ENCODE results near the gene ST14. TPM values are rescaled to one million over a fixed set of nuclear protein-coding genes. Genes with fewer than 3 reads are reported as not detected.
"Not testable (repeated sequence)": the region's sequence is repeated elsewhere in the genome, so short reads cannot be mapped to it uniquely, and the experiment has no call there.

Gene ST14
- total and polyA plus RNA-seq, 5 donors from 2014 or later, result 0.05 to 0.06 TPM; not detected in 3

GRCh38 chr11:130167146-130167545, 7.6 kb downstream of the ST14 start:
- H3K36me3 Mint-ChIP-seq, result no peaks in the 10 kb centered on the region
- H3K4me1 Mint-ChIP-seq, result no peaks in the 10 kb centered on the region
- Histone ChIP-seq H3K9me3 (ENCODE audit: control insufficient read depth in 2 of 2, low read length in 2 of 2) (no peaks in the 10 kb centered on the region), H3K4me1 (ENCODE audit: control insufficient read depth, insufficient read depth, low read length, poor library complexity, severe bottlenecking) (no peaks in the 10 kb centered on the region), H3K27ac (ENCODE audit: insufficient read depth, low read length, poor library complexity, severe bottlenecking) (no peak overlapping the region), H3K27me3 (ENCODE audit: control insufficient read depth, insufficient read depth, low read length) (peaks cover 9% of the 10 kb centered on the region), H3K4me3 (ENCODE audit: low read depth, low read length) (no peak overlapping the region), H3K36me3 (ENCODE audit: control insufficient read depth, insufficient read depth, low read length) (no peaks in the 10 kb centered on the region)
- H3K4me3 Mint-ChIP-seq, result no peak overlapping the region
- DNase-seq, result no peak
- peaks cover 46% of the 10 kb centered on the region for H3K27me3 Mint-ChIP-seq
- no peak overlapping the region for H3K27ac Mint-ChIP-seq
- peaks cover 0 to 1% (median 0%) of the 10 kb centered on the region in 7 donors for H3K9me3 Mint-ChIP-seq
- no peak for ATAC-seq (ENCODE audit: low read depth in 2 of 2)

GRCh38 chr11:130168105-130168504, 8.5 kb downstream of the ST14 start:
- no peak for ATAC-seq (ENCODE audit: low read depth in 2 of 2)
- H3K27ac ChIP-seq (ENCODE audit: insufficient read depth, low read length, poor library complexity, severe bottlenecking), result no peak overlapping the region

DNA sequence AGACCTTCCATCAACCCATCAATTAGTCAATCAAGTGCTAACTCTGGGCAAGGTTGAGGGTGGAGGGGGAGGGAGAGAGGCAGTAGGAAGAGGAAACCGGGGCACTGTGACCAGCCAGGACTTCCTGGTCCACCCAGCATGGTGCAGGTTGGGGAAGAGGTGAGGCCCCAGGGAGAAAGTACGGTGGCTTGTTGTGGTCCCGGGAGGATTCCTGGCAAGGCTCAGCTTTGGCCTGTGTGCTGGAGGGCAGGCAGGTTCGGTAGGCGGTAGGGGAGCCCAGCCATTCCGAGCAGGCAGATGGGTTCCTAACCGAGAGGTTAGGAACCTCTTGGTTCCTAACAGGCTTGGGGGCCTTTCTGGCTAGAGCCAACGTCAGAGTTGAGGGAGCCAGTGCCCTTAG, 10.8 kb downstream of the ST14 start:
- no peaks in the 10 kb centered on the region for H3K4me1 Mint-ChIP-seq
- H3K27me3 Mint-ChIP-seq, result peaks cover 31% of the 10 kb centered on the region
- H3K4me3 ChIP-seq (ENCODE audit: low read depth, low read length), result no peak overlapping the region
- DNase-seq (no peak), ATAC-seq (ENCODE audit: low read depth in 2 of 2) (no peak)
- no peaks in the 10 kb centered on the region for H3K36me3 ChIP-seq (ENCODE audit: control insufficient read depth, insufficient read depth, low read length)
- no peaks in the 10 kb centered on the region for H3K36me3 Mint-ChIP-seq
- no peak overlapping the region for H3K27ac ChIP-seq (ENCODE audit: insufficient read depth, low read length, poor library complexity, severe bottlenecking)
- H3K27ac Mint-ChIP-seq, result no peak overlapping the region
- H3K4me1 ChIP-seq (ENCODE audit: control insufficient read depth, insufficient read depth, low read length, poor library complexity, severe bottlenecking), result no peaks in the 10 kb centered on the region
- peaks cover 7% of the 10 kb centered on the region for H3K27me3 ChIP-seq (ENCODE audit: control insufficient read depth, insufficient read depth, low read length)
- peaks cover 0 to 6% (median 0%) of the 10 kb centered on the region in 7 donors for H3K9me3 Mint-ChIP-seq
- H3K4me3 Mint-ChIP-seq, result no peak overlapping the region
- no peaks in the 10 kb centered on the region for H3K9me3 ChIP-seq (ENCODE audit: control insufficient read depth in 2 of 2, low read length in 2 of 2)

More at GRCh38 chr11:130168105-130168504, 8.5 kb downstream of the ST14 start:
- H3K9me3 ChIP-seq (ENCODE audit: control insufficient read depth in 2 of 2, low read length in 2 of 2), result no peaks in the 10 kb centered on the region
- H3K36me3 Mint-ChIP-seq, result no peaks in the 10 kb centered on the region
- no peak overlapping the region for H3K4me3 ChIP-seq (ENCODE audit: low read depth, low read length)
- H3K27ac Mint-ChIP-seq, result peak overlapping the region in 1 of 3 donors; percentile 21
- no peaks in the 10 kb centered on the region for H3K4me1 Mint-ChIP-seq
- peaks cover 7% of the 10 kb centered on the region for H3K27me3 ChIP-seq (ENCODE audit: control insufficient read depth, insufficient read depth, low read length)
- no peak for DNase-seq
- peaks cover 0 to 1% (median 0%) of the 10 kb centered on the region in 7 donors for H3K9me3 Mint-ChIP-seq
- peaks cover 40% of the 10 kb centered on the region for H3K27me3 Mint-ChIP-seq
- no peaks in the 10 kb centered on the region for H3K36me3 ChIP-seq (ENCODE audit: control insufficient read depth, insufficient read depth, low read length)
- no peak overlapping the region for H3K4me3 Mint-ChIP-seq
- H3K4me1 ChIP-seq (ENCODE audit: control insufficient read depth, insufficient read depth, low read length, poor library complexity, severe bottlenecking), result no peaks in the 10 kb centered on the region

DNA sequence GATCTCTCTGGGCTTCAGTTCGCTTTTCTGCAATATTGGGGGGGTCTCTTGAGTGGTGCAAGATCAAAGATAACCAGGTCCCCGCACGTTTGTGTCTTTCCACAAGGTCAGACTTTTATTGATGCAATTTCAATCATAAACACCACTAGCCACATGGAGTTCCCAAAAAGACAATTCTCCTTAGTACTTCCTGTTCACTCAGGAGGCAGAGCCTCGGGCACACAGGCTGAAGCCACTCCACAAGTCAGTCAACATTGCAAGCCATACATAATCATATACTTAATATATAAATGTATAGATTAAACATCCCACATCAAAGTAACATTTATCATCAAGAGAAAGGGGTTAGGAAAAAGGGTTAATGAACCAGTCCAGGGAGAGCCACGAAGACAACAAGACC, 12.0 kb downstream of the ST14 start:
- no peak overlapping the region for H3K4me3 ChIP-seq (ENCODE audit: low read depth, low read length)
- DNase-seq (no peak), ATAC-seq (ENCODE audit: low read depth in 2 of 2) (no peak)
- H3K27ac ChIP-seq (ENCODE audit: insufficient read depth, low read length, poor library complexity, severe bottlenecking), result no peak overlapping the region
- Mint-ChIP-seq H3K4me3 (no peak overlapping the region), H3K4me1 (no peaks in the 10 kb centered on the region), H3K27ac (no peak overlapping the region), H3K9me3 (peaks cover 0 to 6% (median 0%) of the 10 kb centered on the region in 7 donors), H3K36me3 (no peaks in the 10 kb centered on the region), H3K27me3 (peaks cover 22% of the 10 kb centered on the region)
- H3K4me1 ChIP-seq (ENCODE audit: control insufficient read depth, insufficient read depth, low read length, poor library complexity, severe bottlenecking), result no peaks in the 10 kb centered on the region
- H3K9me3 ChIP-seq (ENCODE audit: control insufficient read depth in 2 of 2, low read length in 2 of 2), result no peaks in the 10 kb centered on the region
- no peaks in the 10 kb centered on the region for H3K36me3 ChIP-seq (ENCODE audit: control insufficient read depth, insufficient read depth, low read length)
- H3K27me3 ChIP-seq (ENCODE audit: control insufficient read depth, insufficient read depth, low read length), result peaks cover 3% of the 10 kb centered on the region

DNA sequence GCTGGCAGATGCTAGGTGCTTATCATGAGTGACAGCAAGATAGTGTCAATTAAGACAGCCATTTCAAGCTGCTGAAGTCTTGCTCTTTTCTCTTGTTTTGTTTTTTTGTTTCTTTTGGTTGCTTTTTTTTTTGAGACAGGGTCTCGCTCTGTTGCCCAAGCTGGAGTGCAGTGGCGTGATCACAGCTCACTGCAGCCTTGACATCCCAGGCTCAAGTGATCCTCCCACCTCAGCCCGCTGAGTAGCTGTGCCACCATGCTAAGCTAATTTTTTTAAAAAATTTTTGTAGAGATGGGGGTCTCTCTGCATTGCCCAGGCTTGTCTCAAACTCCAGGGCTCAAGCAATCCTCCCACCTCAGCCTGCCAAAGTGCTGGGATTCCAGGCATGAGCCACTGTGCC, 12.4 kb downstream of the ST14 start:
- not testable (repeated sequence) for H3K4me3 Mint-ChIP-seq; ATAC-seq (ENCODE audit: low read depth in 2 of 2); H3K4me3 ChIP-seq (ENCODE audit: low read depth, low read length)

DNA sequence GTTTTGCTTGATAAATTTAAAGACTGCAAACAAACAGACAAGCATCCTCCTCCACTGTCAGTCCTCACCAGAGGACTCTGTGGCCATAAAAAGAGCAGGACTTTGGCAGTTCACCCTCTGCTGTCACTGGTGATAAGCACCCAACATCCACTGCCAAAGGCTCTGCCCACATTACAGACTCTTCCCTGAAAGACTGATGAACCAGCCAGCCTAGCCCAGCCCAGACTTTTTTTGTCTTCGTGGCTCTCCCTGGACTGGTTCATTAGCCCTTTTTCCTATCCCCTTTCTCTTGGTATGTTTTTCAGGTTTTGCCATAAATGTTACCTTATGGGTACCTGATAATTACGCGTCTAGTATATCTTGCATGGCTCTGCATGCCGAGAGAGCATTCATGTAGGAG, 15.1 kb downstream of the ST14 start:
- no peaks in the 10 kb centered on the region for H3K4me1 Mint-ChIP-seq
- DNase-seq, result no peak
- no peaks in the 10 kb centered on the region for H3K4me1 ChIP-seq (ENCODE audit: control insufficient read depth, insufficient read depth, low read length, poor library complexity, severe bottlenecking)
- peak overlapping the region in 1 of 3 donors; percentile 41 for H3K27ac Mint-ChIP-seq
- H3K27ac ChIP-seq (ENCODE audit: insufficient read depth, low read length, poor library complexity, severe bottlenecking), result no peak overlapping the region
- no peaks in the 10 kb centered on the region for H3K9me3 ChIP-seq (ENCODE audit: control insufficient read depth in 2 of 2, low read length in 2 of 2)
- H3K27me3 ChIP-seq (ENCODE audit: control insufficient read depth, insufficient read depth, low read length), result no peaks in the 10 kb centered on the region
- no peak overlapping the region for H3K4me3 ChIP-seq (ENCODE audit: low read depth, low read length)
- peaks cover 10% of the 10 kb centered on the region for H3K27me3 Mint-ChIP-seq
- peaks cover 0 to 6% (median 0%) of the 10 kb centered on the region in 7 donors for H3K9me3 Mint-ChIP-seq
- H3K36me3 Mint-ChIP-seq, result no peaks in the 10 kb centered on the region
- H3K4me3 Mint-ChIP-seq, result no peak overlapping the region
- ATAC-seq (ENCODE audit: low read depth in 2 of 2), result no peak
- H3K36me3 ChIP-seq (ENCODE audit: control insufficient read depth, insufficient read depth, low read length), result no peaks in the 10 kb centered on the region

More for the DNA sequence above, 12.4 kb downstream of the ST14 start:
- H3K27ac Mint-ChIP-seq; H3K4me1 ChIP-seq (ENCODE audit: control insufficient read depth, insufficient read depth, low read length, poor library complexity, severe bottlenecking); H3K36me3 Mint-ChIP-seq; H3K27me3 ChIP-seq (ENCODE audit: control insufficient read depth, insufficient read depth, low read length); H3K9me3 Mint-ChIP-seq; H3K27ac ChIP-seq (ENCODE audit: insufficient read depth, low read length, poor library complexity, severe bottlenecking); DNase-seq; H3K36me3 ChIP-seq (ENCODE audit: control insufficient read depth, insufficient read depth, low read length); H3K4me1 Mint-ChIP-seq; H3K9me3 ChIP-seq (ENCODE audit: control insufficient read depth in 2 of 2, low read length in 2 of 2): not testable (repeated sequence)
- peaks cover 22% of the 10 kb centered on the region for H3K27me3 Mint-ChIP-seq

- Mint-ChIP-seq H3K4me3 (no peak overlapping the region), H3K27me3 (peaks cover 7% of the 10 kb centered on the region)
- DNase-seq, result no peak
Measured at GRCh38 chr11:130175898-130176297, 16.3 kb downstream of the ST14 start.

DNA sequence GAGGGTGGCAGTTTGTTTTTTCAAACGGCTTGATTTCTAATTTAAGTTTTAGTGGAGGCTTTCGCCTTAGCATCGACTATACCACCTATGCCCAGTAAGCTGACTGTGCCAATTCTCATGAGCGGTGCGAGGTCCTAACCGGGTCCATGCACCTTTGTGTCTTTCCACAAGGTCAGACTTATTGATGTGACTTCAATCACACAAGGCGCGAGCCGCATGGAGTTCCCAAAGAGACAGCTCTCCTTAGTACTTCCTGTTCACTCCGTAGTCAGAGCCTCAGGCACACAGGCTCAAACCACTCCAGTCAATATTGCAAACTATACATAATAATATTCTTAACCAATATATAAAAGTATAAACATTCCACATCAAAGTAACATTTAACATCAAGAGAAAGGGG, 18.2 kb downstream of the ST14 start:
- no peak for ATAC-seq (ENCODE audit: low read depth in 2 of 2)
- Histone ChIP-seq H3K27ac (ENCODE audit: insufficient read depth, low read length, poor library complexity, severe bottlenecking) (no peak overlapping the region), H3K9me3 (ENCODE audit: control insufficient read depth in 2 of 2, low read length in 2 of 2) (no peaks in the 10 kb centered on the region), H3K4me3 (ENCODE audit: low read depth, low read length) (no peak overlapping the region), H3K4me1 (ENCODE audit: control insufficient read depth, insufficient read depth, low read length, poor library complexity, severe bottlenecking) (no peaks in the 10 kb centered on the region), H3K27me3 (ENCODE audit: control insufficient read depth, insufficient read depth, low read length) (no peaks in the 10 kb centered on the region), H3K36me3 (ENCODE audit: control insufficient read depth, insufficient read depth, low read length) (no peaks in the 10 kb centered on the region)
- Mint-ChIP-seq H3K27ac (no peak overlapping the region), H3K4me3 (no peak overlapping the region), H3K36me3 (no peaks in the 10 kb centered on the region), H3K4me1 (no peaks in the 10 kb centered on the region), H3K27me3 (no peaks in the 10 kb centered on the region), H3K9me3 (peaks cover 0 to 5% (median 0%) of the 10 kb centered on the region in 7 donors)
- DNase-seq, result no peak

More at GRCh38 chr11:130175898-130176297, 16.3 kb downstream of the ST14 start:
- peaks cover 0 to 6% (median 0%) of the 10 kb centered on the region in 7 donors for H3K9me3 Mint-ChIP-seq
- H3K36me3 ChIP-seq (ENCODE audit: control insufficient read depth, insufficient read depth, low read length), result no peaks in the 10 kb centered on the region
- H3K9me3 ChIP-seq (ENCODE audit: control insufficient read depth in 2 of 2, low read length in 2 of 2), result no peaks in the 10 kb centered on the region
- H3K4me1 ChIP-seq (ENCODE audit: control insufficient read depth, insufficient read depth, low read length, poor library complexity, severe bottlenecking), result no peaks in the 10 kb centered on the region
- H3K27ac Mint-ChIP-seq, result no peak overlapping the region
- no peak for ATAC-seq (ENCODE audit: low read depth in 2 of 2)
- no peaks in the 10 kb centered on the region for H3K36me3 Mint-ChIP-seq
- no peaks in the 10 kb centered on the region for H3K4me1 Mint-ChIP-seq
- H3K27me3 ChIP-seq (ENCODE audit: control insufficient read depth, insufficient read depth, low read length), result no peaks in the 10 kb centered on the region
- no peak overlapping the region for H3K27ac ChIP-seq (ENCODE audit: insufficient read depth, low read length, poor library complexity, severe bottlenecking)
- no peak overlapping the region for H3K4me3 ChIP-seq (ENCODE audit: low read depth, low read length)
